Parathyroid adenoma (tissue), 2 donors: ENCODE measurements around the gene SLC39A9.
A peak's percentile ranks its signal among the peaks of the same experiment; 100 is the strongest.

ENCODE experiments used
- H2AFZ ChIP-seq: fragments of 300-600 bp; sonication (generic); one replicate; pipeline ENCODE4 v1.7.0; 2017; ENCODE audit warnings: antibody characterized with exemption, mild to moderate bottlenecking
- H3K27ac ChIP-seq: fragments of 300-600 bp; sonication (generic); one replicate; pipeline ENCODE4 v1.7.0; 2017
- H3K27me3 ChIP-seq: fragments of 300-600 bp; sonication (generic); one replicate; pipeline ENCODE4 v1.7.0; 2017; ENCODE audit warnings: low read length; ENCODE audit not compliant: control insufficient read depth, insufficient read depth
- H3K36me3 ChIP-seq: fragments of 300-600 bp; sonication (generic); one replicate; pipeline ENCODE4 v1.7.0; 2017; ENCODE audit warnings: low read length; ENCODE audit not compliant: control insufficient read depth, insufficient read depth
- H3K4me1 ChIP-seq: fragments of 300-600 bp; sonication (generic); one replicate; pipeline ENCODE4 v1.7.0; 2017; ENCODE audit warnings: control low read depth
- H3K4me2 ChIP-seq: fragments of 300-600 bp; sonication (generic); one replicate; pipeline ENCODE4 v1.7.0; 2017; ENCODE audit warnings: low read length
- H3K4me3 ChIP-seq: fragments of 300-600 bp; sonication (generic); one replicate; pipeline ENCODE4 v1.7.0; 2017; ENCODE audit warnings: low read depth, low read length
- H3K79me2 ChIP-seq: fragments of 300-600 bp; sonication (generic); one replicate; pipeline ENCODE4 v1.7.0; 2017; ENCODE audit warnings: control low read depth
- H3K9ac ChIP-seq: fragments of 300-600 bp; sonication (generic); one replicate; pipeline ENCODE4 v1.7.0; 2017; ENCODE audit warnings: mild to moderate bottlenecking
- H3K9me3 ChIP-seq: fragments of 300-600 bp; sonication (generic); one replicate; pipeline ENCODE4 v1.7.0; 2017; ENCODE audit warnings: low read length; ENCODE audit not compliant: control insufficient read depth
- CTCF ChIP-seq: fragments of 300-600 bp; sonication (generic); IDR thresholded peaks from one replicate; pipeline ENCODE4 v1.7.0; 2017; ENCODE audit warnings: antibody characterized with exemption, mild to moderate bottlenecking
- donor health status: primary hyperparathyroidism.

SLC39A9 gene

GRCh38 chr14:69484444-69485314 is 86.2 kb downstream of the SLC39A9 start, which contains the start of gene PLEKHD1:
PLEKHD1 (plus strand) TSS chr14:69484728; CDS start chr14:69484966, 238 bp downstream.
- Histone ChIP-seq H3K4me2 (peak within 1 kb of the TSS; percentile 98), H3K9ac (no peak within 1 kb of the TSS), H3K27ac (peak within 1 kb of the TSS; percentile 69), H2AFZ (peak within 1 kb of the TSS; percentile 80), H3K4me1 (peaks cover 2% of the 10 kb centered on the region), H3K36me3 (no peaks in the 10 kb centered on the region), H3K9me3 (no peaks in the 10 kb centered on the region), H3K79me2 (no peaks in the 10 kb centered on the region), H3K27me3 (no peaks in the 10 kb centered on the region), H3K4me3 (peak within 1 kb of the TSS; percentile 66)
- no peak for TF ChIP-seq CTCF

GRCh38 chr14:69485315-69485660 is 86.8 kb downstream of the SLC39A9 start:
- Histone ChIP-seq H3K27me3 (no peaks in the 10 kb centered on the region), H3K4me2 (peak overlapping the region; percentile 98), H3K4me1 (peaks cover 2% of the 10 kb centered on the region), H3K4me3 (peak overlapping the region; percentile 66), H3K79me2 (no peaks in the 10 kb centered on the region), H3K36me3 (no peaks in the 10 kb centered on the region), H2AFZ (peak overlapping the region; percentile 80), H3K9me3 (no peaks in the 10 kb centered on the region), H3K9ac (no peak overlapping the region), H3K27ac (no peak overlapping the region)
- no peak for TF ChIP-seq CTCF

- TF ChIP-seq CTCF = no peak
- Histone ChIP-seq H3K79me2 (no peaks in the 10 kb centered on the region), H3K27me3 (no peaks in the 10 kb centered on the region), H3K9ac (no peak overlapping the region), H3K9me3 (no peaks in the 10 kb centered on the region), H3K4me3 (peak overlapping the region; percentile 66), H3K4me2 (peak overlapping the region; percentile 98), H3K27ac (no peak overlapping the region), H2AFZ (no peak overlapping the region), H3K36me3 (no peaks in the 10 kb centered on the region), H3K4me1 (peaks cover 2% of the 10 kb centered on the region)
These were observed 87.2 kb downstream of the SLC39A9 start for GRCh38 chr14:69485701-69486100.

- Histone ChIP-seq H3K9me3 (no peaks in the 10 kb centered on the region), H3K9ac (no peak overlapping the region)
These were observed 88.7 kb downstream of the SLC39A9 start for GRCh38 chr14:69487226-69487625.

More at GRCh38 chr14:69487226-69487625, 88.7 kb downstream of the SLC39A9 start:
- no peak overlapping the region for H3K4me3 ChIP-seq
- H3K27me3 ChIP-seq = no peaks in the 10 kb centered on the region
- H2AFZ ChIP-seq = no peak overlapping the region
- no peaks in the 10 kb centered on the region for H3K36me3 ChIP-seq
- no peaks in the 10 kb centered on the region for H3K79me2 ChIP-seq
- H3K27ac ChIP-seq = no peak overlapping the region
- H3K4me2 ChIP-seq = no peak overlapping the region
- H3K4me1 ChIP-seq = peaks cover 2% of the 10 kb centered on the region
- no peak for TF ChIP-seq CTCF
